Panc1 (cell line): ENCODE measurements around the gene NLRP6. TPM values are rescaled to one million over a fixed set of nuclear protein-coding genes. Genes with fewer than 3 reads are reported as not detected.
"Not testable (repeated sequence)": the region's sequence is repeated elsewhere in the genome, so short reads cannot be mapped to it uniquely, and the experiment has no call there.

Source experiments
- ATAC-seq: fragments of 200-7000 bp; cut with Tn5 transposase; 2 replicates; pipeline ENCODE4 v1.9.1; 2020; ENCODE audit warnings: mild to moderate bottlenecking, moderate library complexity
- BruUV-seq: library from RNA; stranded (reverse); fragments of 400-500 nt; replicated peaks from 2 replicates; lab custom pipeline; 2021; lab: Mats Ljungman, UMichigan
- CTCF ChIA-PET: fragments of 300-600 bp; sonication (Branson Sonifier 250); formaldehyde crosslinking; loops from one replicate; lab custom pipeline; 2022; ENCODE audit warnings: antibody characterized with exemption; lab: Charles Lee
- POLR2A ChIA-PET: fragments of 300-600 bp; sonication (Branson Sonifier 250); formaldehyde crosslinking; loops from one replicate; lab custom pipeline; 2022; ENCODE audit warnings: antibody characterized with exemption; lab: Charles Lee
- DNase-seq: peaks from one replicate; pipeline ENCODE4 v3.0.0-alpha.2; 2010; ENCODE audit warnings: low read depth, low spot score
- H3K27ac ChIP-seq: 2 replicates; pipeline ENCODE4 v1.5.1; 2011; ENCODE audit warnings: mild to moderate bottlenecking, low read length, inconsistent platforms
- H3K27me3 ChIP-seq: fragments of 200-500 bp; sonication (Bioruptor generic); 2 replicates; pipeline ENCODE4 v1.6.0; 2014; ENCODE audit warnings: low read length, inconsistent platforms; ENCODE audit not compliant: control insufficient read depth, insufficient read depth
- H3K36me3 ChIP-seq: fragments of 200-500 bp; sonication (Bioruptor generic); 2 replicates; pipeline ENCODE4 v1.5.1; 2014; ENCODE audit warnings: inconsistent platforms, mild to moderate bottlenecking, low read length, moderate library complexity; ENCODE audit not compliant: control insufficient read depth, insufficient read depth
- H3K4me1 ChIP-seq: 2 replicates; pipeline ENCODE4 v1.5.1; 2011; ENCODE audit warnings: inconsistent platforms, mild to moderate bottlenecking, low read length, moderate library complexity; ENCODE audit not compliant: control insufficient read depth, insufficient read depth
- H3K4me3 ChIP-seq, 2 experiments: 2 replicates each; pipeline ENCODE4 v1.5.1; 2011 to 2012; ENCODE audit warnings: low read depth in 2 of 2, low read length in 2 of 2, mild to moderate bottlenecking in 2 of 2, inconsistent platforms in 1 of 2, moderate library complexity in 1 of 2
- H3K9me3 ChIP-seq: fragments of 200-500 bp; sonication (Bioruptor generic); 2 replicates; pipeline ENCODE4 v1.5.1; 2014; ENCODE audit warnings: low read depth, mild to moderate bottlenecking, inconsistent platforms, low read length, moderate library complexity; ENCODE audit not compliant: control insufficient read depth, insufficient read depth
- CTCF ChIP-seq: fragments of 450-650 bp; IDR thresholded peaks from 2 replicates; pipeline ENCODE4 v1.5.1; 2017; ENCODE audit warnings: mild to moderate bottlenecking
- POLR2AphosphoS5 ChIP-seq: IDR thresholded peaks from 2 replicates; pipeline ENCODE4 v1.6.1; 2012; ENCODE audit warnings: mild to moderate bottlenecking, low read depth, low read length, moderate library complexity
- in situ Hi-C: cut with HindIII; loops from 2 replicates; pipeline ENCODE4 v1.10.0; 2016; ENCODE audit warnings: low sequenced_read_pairs, low pct_unique_long_range_greater_than_20kb
- intact Hi-C: fragments of 100-400 bp; cut with micrococcal nuclease; formaldehyde crosslinking; loops from one replicate; pipeline ENCODE4 v1.10.0; 2022; ENCODE audit not compliant: unreplicated experiment
- total RNA-seq: library from RNA; stranded (reverse); gene quantifications from one replicate; pipeline ENCODE4 v1.2.1, GENCODE V29; 2021; ENCODE audit not compliant: unreplicated experiment

NLRP6 gene
- total RNA-seq, 1 experiment from 2014 or later, result 0.59 TPM

GRCh38 chr11:309979-310572 is 31.9 kb downstream of the NLRP6 start:
- H3K27ac ChIP-seq, result peak overlapping the region; percentile 82
- peaks cover 71% of the 10 kb centered on the region for H3K4me1 ChIP-seq
- CTCF ChIA-PET, result interaction anchor here (0.6 kb wide), 1 partner anchor 29 kb away, joined by 3 read pairs; no protein-coding TSS in a partner anchor
- intact Hi-C loops, result loop anchor here (5.0 kb wide), 1 partner anchor 47 kb away; no protein-coding TSS in a partner anchor
- peak; percentile 12 for ATAC-seq
- H3K4me3 ChIP-seq, result peak overlapping the region; percentile 20 to 49
- DNase-seq, H3K9me3 ChIP-seq, POLR2A ChIA-PET, in situ Hi-C loops, BruUV-seq, H3K36me3 ChIP-seq, H3K27me3 ChIP-seq: not testable (repeated sequence)

- CTCF ChIA-PET, BruUV-seq, in situ Hi-C loops, H3K27me3 ChIP-seq, H3K36me3 ChIP-seq, H3K9me3 ChIP-seq, DNase-seq, intact Hi-C loops: not testable (repeated sequence)
- peak; percentile 52 for ATAC-seq
- POLR2A ChIA-PET, result interaction anchor here (0.6 kb wide), 1 partner anchor 99 kb away, joined by 7 read pairs; no protein-coding TSS in a partner anchor
- peak overlapping the region; percentile 94 for H3K27ac ChIP-seq
- peaks cover 68% of the 10 kb centered on the region for H3K4me1 ChIP-seq
- H3K4me3 ChIP-seq, result peak overlapping the region; percentile 27 to 34; a peak in 3 of 4 replicates
These were observed 33.0 kb downstream of the NLRP6 start for GRCh38 chr11:311013-311748.

- ATAC-seq, result no peak
- CTCF ChIA-PET, result interaction anchor here (0.6 to 0.9 kb wide), 3 partner anchors 15 to 223 kb away, joined by 3 to 8 read pairs (median 6); no protein-coding TSS in a partner anchor
These were observed 34.0 kb downstream of the NLRP6 start for GRCh38 chr11:312092-312816.

More at GRCh38 chr11:312092-312816, 34.0 kb downstream of the NLRP6 start:
- DNase-seq, result no peak
- Histone ChIP-seq H3K4me1 (peaks cover 68% of the 10 kb centered on the region), H3K27me3 (no peaks in the 10 kb centered on the region; the same call in 1 of the 2 replicates), H3K9me3 (no peaks in the 10 kb centered on the region), H3K4me3 (peak overlapping the region; percentile 19 to 27), H3K36me3 (no peaks in the 10 kb centered on the region), H3K27ac (peak overlapping the region; percentile 94)
- in situ Hi-C loops, result no loop called here
- TF ChIP-seq CTCF (no peak), POLR2AphosphoS5 (no peak)
- BruUV-seq, result no TSS peak
- intact Hi-C loops, result no loop called here
- POLR2A ChIA-PET, result interaction anchor here (0.5 to 0.6 kb wide), 2 partner anchors 50 to 72 kb away, joined by 3 read pairs; no protein-coding TSS in a partner anchor
